ENCODE measurements around the gene TANK. TPM values are rescaled to one million over a fixed set of nuclear protein-coding genes. Genes with fewer than 3 reads are reported as not detected.

TANK gene, protein sequence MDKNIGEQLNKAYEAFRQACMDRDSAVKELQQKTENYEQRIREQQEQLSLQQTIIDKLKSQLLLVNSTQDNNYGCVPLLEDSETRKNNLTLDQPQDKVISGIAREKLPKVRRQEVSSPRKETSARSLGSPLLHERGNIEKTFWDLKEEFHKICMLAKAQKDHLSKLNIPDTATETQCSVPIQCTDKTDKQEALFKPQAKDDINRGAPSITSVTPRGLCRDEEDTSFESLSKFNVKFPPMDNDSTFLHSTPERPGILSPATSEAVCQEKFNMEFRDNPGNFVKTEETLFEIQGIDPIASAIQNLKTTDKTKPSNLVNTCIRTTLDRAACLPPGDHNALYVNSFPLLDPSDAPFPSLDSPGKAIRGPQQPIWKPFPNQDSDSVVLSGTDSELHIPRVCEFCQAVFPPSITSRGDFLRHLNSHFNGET
- total RNA-seq (10 to 100 TPM; 46.0 to 62.1 TPM), polyA plus RNA-seq (10 to 100 TPM; 17.2 to 38.7 TPM)

DNA sequence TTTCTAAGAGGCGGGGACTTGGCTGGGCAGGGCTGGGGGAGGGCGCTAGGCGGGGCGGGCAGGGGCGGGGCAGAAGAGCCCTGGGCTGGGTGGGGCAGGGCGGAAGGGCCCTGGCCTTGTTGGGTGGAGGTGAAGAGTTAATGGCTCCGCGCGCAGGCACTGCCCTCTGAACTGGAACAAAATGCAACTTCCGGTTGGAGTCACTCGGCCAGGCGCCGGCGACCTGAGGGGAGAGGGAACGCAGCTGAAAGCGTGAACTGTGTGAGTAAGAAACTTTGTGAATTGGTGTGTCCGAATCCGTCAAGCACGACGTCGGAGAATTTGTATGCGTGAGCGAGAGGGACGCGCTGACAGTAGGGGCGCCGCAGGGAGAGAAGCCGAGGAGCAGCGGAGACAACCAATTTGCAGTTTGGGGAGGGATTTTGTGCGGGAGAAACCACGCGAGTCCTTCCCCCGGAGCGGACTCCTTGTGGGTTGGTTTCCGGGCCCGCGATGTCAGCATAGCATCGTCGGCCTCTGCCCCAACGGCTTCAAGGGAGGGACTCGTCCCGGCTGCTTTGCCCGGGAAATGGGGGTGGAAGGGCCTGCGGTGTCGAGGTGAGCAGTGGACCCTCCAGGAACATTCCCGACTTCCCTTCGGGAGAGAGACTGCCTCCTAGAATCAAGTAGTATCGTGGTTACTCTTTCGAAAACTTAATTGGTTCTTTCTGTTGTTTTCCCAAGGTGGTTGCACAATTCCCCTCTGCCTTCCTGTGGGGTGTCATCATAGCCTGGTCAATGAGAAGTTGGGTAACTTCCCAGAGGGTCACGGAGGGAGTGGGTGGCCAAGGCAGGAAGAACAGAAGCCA, at the start of gene TANK:
TANK (plus strand) TSS at position 203 of the 848 bp plus-strand sequence. CDS start 19,235 bp downstream, outside the sequence.
- no peaks in the 10 kb centered on the region for H3K9me3 ChIP-seq (ENCODE audit: control insufficient read depth in 4 of 4, low read length in 3 of 4)
- H3K4me3 ChIP-seq (ENCODE audit: low read depth in 1 of 3, low read length in 3 of 3): peak within 1 kb of the TSS; percentile 85 to 100 (median 94)
- WGBS: under 1% methylated on average over 50 of the region's 50 CpGs
- no peaks in the 10 kb centered on the region for H3K27me3 ChIP-seq (ENCODE audit: control insufficient read depth in 4 of 4, insufficient read depth in 4 of 4, low read length in 3 of 4)
- peak within 1 kb of the TSS; percentile 100 for H3K27ac ChIP-seq (ENCODE audit: low read depth in 1 of 2, low read length in 2 of 2)
- peaks cover 0 to 4% (median 2%) of the 10 kb centered on the region in 4 donors for H3K36me3 ChIP-seq (ENCODE audit: control insufficient read depth in 4 of 4, insufficient read depth in 3 of 4, low read depth in 1 of 4, low read length in 3 of 4)
- TF ChIP-seq, protein P1, sequence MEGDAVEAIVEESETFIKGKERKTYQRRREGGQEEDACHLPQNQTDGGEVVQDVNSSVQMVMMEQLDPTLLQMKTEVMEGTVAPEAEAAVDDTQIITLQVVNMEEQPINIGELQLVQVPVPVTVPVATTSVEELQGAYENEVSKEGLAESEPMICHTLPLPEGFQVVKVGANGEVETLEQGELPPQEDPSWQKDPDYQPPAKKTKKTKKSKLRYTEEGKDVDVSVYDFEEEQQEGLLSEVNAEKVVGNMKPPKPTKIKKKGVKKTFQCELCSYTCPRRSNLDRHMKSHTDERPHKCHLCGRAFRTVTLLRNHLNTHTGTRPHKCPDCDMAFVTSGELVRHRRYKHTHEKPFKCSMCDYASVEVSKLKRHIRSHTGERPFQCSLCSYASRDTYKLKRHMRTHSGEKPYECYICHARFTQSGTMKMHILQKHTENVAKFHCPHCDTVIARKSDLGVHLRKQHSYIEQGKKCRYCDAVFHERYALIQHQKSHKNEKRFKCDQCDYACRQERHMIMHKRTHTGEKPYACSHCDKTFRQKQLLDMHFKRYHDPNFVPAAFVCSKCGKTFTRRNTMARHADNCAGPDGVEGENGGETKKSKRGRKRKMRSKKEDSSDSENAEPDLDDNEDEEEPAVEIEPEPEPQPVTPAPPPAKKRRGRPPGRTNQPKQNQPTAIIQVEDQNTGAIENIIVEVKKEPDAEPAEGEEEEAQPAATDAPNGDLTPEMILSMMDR (IDR thresholded peaks at IDR 0.05; ENCODE audit: low read depth, low read length, missing input control): no peak
- TF ChIP-seq, protein P2, sequence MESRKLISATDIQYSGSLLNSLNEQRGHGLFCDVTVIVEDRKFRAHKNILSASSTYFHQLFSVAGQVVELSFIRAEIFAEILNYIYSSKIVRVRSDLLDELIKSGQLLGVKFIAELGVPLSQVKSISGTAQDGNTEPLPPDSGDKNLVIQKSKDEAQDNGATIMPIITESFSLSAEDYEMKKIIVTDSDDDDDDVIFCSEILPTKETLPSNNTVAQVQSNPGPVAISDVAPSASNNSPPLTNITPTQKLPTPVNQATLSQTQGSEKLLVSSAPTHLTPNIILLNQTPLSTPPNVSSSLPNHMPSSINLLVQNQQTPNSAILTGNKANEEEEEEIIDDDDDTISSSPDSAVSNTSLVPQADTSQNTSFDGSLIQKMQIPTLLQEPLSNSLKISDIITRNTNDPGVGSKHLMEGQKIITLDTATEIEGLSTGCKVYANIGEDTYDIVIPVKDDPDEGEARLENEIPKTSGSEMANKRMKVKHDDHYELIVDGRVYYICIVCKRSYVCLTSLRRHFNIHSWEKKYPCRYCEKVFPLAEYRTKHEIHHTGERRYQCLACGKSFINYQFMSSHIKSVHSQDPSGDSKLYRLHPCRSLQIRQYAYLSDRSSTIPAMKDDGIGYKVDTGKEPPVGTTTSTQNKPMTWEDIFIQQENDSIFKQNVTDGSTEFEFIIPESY (IDR thresholded peaks at IDR 0.05): peak; percentile 82
- no peak for TF ChIP-seq HNF4G (IDR thresholded peaks at IDR 0.05)
- TF ChIP-seq RXRA (IDR thresholded peaks at IDR 0.05): peak; percentile 78 to 83
- TF ChIP-seq RAD21 (IDR thresholded peaks at IDR 0.05): peak; percentile 7 to 47
- TF ChIP-seq EGR1 (IDR thresholded peaks at IDR 0.05; ENCODE audit: low read depth in 2 of 2): peak; percentile 83 to 91
- TF ChIP-seq GABPA (IDR thresholded peaks at IDR 0.05 in 1 of 2, conservative IDR thresholded peaks at IDR 0.05 in 1 of 2): peak; percentile 69 to 88
- peak; percentile 69 for TF ChIP-seq YY1 (IDR thresholded peaks at IDR 0.05)
- peak; percentile 99 for TF ChIP-seq TAF1 (conservative IDR thresholded peaks at IDR 0.05)
- TF ChIP-seq, protein P3, sequence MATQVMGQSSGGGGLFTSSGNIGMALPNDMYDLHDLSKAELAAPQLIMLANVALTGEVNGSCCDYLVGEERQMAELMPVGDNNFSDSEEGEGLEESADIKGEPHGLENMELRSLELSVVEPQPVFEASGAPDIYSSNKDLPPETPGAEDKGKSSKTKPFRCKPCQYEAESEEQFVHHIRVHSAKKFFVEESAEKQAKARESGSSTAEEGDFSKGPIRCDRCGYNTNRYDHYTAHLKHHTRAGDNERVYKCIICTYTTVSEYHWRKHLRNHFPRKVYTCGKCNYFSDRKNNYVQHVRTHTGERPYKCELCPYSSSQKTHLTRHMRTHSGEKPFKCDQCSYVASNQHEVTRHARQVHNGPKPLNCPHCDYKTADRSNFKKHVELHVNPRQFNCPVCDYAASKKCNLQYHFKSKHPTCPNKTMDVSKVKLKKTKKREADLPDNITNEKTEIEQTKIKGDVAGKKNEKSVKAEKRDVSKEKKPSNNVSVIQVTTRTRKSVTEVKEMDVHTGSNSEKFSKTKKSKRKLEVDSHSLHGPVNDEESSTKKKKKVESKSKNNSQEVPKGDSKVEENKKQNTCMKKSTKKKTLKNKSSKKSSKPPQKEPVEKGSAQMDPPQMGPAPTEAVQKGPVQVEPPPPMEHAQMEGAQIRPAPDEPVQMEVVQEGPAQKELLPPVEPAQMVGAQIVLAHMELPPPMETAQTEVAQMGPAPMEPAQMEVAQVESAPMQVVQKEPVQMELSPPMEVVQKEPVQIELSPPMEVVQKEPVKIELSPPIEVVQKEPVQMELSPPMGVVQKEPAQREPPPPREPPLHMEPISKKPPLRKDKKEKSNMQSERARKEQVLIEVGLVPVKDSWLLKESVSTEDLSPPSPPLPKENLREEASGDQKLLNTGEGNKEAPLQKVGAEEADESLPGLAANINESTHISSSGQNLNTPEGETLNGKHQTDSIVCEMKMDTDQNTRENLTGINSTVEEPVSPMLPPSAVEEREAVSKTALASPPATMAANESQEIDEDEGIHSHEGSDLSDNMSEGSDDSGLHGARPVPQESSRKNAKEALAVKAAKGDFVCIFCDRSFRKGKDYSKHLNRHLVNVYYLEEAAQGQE (IDR thresholded peaks at IDR 0.05): no peak
- TF ChIP-seq FOXA2 (IDR thresholded peaks at IDR 0.05): peak; percentile 79
- peak; percentile 64 for TF ChIP-seq NR2F2 (IDR thresholded peaks at IDR 0.05)
- peak; percentile 60 to 78 for TF ChIP-seq HNF4A (conservative IDR thresholded peaks at IDR 0.05)
- TF ChIP-seq, protein P4, sequence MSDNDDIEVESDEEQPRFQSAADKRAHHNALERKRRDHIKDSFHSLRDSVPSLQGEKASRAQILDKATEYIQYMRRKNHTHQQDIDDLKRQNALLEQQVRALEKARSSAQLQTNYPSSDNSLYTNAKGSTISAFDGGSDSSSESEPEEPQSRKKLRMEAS (IDR thresholded peaks at IDR 0.05): peak; percentile 90
- TF ChIP-seq SP1 (IDR thresholded peaks at IDR 0.05): peak; percentile 77
- TF ChIP-seq, protein P5, sequence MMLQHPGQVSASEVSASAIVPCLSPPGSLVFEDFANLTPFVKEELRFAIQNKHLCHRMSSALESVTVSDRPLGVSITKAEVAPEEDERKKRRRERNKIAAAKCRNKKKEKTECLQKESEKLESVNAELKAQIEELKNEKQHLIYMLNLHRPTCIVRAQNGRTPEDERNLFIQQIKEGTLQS (IDR thresholded peaks at IDR 0.05): peak; percentile 95
- TF ChIP-seq FOXA1 (IDR thresholded peaks at IDR 0.05): peak; percentile 87
- peak; percentile 76 to 81 for TF ChIP-seq JUND (IDR thresholded peaks at IDR 0.05)
- DNase-seq (ENCODE audit: low spot score): peak; percentile 92
- peak within 1 kb of the TSS; percentile 99 to 100 for H3K9ac ChIP-seq (ENCODE audit: low read depth in 1 of 2, low read length in 2 of 2)
- peaks cover 0 to 44% (median 20%) of the 10 kb centered on the region in 4 donors for H3K4me1 ChIP-seq (ENCODE audit: control insufficient read depth in 4 of 4, insufficient read depth in 4 of 4, low read length in 3 of 4)
